AML-193 (cell line): ENCODE data around the gene NOP53.
"Not testable (repeated sequence)": the region's sequence is repeated elsewhere in the genome, so short reads cannot be mapped to it uniquely, and the experiment has no call there.

Source experiments
- DNase-seq, 2 experiments: peaks; one replicate each; lab custom pipeline; 2025; lab: John Stamatoyannopoulos, UW

Gene NOP53

DNA sequence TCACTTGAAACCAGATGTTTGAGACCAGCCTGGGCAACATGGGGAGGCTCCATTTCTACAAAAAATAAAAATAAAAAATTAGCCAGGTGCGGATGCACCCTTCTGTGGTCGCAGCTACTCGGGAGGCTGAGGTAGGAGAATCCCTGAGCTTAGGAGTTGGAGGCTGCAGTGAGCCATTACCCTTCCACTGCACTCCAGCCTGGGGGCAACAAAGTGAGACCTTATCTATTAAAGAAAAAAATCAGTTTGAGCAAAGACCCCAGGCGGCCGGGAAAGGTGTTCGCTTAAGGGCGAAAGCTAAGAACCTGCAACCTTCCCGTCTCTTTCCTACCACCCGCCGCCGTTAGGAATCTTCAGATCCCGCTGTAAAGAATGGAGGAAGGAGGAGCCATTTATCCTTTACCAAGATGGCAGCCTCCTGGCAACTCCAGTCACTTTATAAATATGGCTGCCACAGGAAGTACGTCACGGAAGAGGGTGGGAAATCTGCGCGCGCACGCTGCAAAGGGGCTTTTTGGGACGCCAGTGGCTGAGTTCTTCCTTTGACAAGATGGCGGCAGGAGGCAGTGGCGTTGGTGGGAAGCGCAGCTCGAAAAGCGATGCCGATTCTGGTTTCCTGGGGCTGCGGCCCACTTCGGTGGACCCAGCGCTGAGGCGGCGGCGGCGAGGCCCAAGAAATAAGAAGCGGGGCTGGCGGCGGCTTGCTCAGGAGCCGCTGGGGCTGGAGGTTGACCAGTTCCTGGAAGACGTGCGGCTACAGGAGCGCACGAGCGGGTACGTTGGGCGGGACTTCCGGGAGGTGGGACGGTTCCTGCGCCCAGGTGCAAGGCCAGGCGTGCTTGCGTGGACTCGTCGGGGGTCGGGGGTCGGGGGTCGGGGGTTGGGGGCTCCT is at the start of gene NOP53:
TSS of gene NOP53 (plus strand) at position 537 of the 892 bp plus-strand sequence. CDS start at position 551, 14 bp downstream.
- DNase-seq, result peak; percentile 87 to 89

DNA sequence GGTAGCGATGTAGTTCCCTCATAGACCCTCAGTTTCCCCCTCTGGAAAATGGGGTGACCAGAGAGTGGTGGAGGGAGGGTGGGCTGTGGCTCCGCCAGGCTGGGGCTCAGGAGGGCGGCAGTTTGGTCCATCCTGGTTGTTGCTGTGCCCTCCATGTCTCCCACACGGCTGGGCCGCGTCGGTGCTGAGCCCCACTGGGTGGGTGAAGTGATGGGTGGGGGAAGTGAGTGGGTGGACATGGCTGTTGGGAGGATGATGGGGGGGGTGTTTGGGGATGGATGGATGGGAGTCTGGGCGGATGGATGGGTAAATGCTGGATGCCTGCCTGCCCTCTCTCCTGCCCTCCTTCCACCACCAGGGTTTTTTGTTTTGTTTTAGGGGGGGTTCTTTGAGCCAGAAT is 48.7 kb upstream of the NOP53 start:
- no peak for DNase-seq

DNA sequence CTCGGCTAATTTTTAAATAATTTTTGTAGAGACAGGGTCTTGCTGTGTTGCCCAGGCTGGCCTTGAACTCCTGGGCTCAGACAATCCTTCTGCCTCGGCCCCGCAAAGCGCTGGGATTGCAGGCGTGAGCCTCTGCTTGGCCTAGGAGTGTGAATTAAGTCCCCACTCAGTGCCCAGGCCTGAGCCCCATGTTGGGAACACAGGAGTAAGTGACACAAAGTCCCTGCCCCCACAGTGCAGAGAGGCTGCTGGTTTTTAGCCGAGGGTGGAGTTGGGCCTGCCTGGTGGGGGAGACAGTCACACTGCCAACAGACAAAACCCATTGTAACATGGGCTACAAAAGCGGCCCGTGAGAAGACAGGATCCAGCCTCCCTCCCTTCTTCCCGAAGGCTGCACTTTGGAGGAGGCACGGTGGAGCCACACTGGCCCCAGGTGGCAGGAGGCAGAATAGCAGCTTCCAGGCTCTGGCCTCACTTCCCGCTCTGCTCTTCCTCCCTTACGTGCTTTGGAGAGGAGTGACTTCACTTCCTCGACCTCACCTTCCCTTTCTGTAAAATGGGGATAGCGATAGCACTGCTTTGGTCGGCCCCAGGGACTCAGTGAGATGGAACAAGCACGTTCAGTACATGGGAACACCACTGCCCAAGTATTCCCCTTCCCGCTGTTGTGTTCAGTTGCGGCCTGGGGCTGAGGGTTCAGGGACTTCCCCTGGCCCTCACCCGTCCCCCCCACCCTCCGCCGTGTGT is 47.3 kb upstream of the NOP53 start:
- DNase-seq, result peak; percentile 49 to 55

DNA sequence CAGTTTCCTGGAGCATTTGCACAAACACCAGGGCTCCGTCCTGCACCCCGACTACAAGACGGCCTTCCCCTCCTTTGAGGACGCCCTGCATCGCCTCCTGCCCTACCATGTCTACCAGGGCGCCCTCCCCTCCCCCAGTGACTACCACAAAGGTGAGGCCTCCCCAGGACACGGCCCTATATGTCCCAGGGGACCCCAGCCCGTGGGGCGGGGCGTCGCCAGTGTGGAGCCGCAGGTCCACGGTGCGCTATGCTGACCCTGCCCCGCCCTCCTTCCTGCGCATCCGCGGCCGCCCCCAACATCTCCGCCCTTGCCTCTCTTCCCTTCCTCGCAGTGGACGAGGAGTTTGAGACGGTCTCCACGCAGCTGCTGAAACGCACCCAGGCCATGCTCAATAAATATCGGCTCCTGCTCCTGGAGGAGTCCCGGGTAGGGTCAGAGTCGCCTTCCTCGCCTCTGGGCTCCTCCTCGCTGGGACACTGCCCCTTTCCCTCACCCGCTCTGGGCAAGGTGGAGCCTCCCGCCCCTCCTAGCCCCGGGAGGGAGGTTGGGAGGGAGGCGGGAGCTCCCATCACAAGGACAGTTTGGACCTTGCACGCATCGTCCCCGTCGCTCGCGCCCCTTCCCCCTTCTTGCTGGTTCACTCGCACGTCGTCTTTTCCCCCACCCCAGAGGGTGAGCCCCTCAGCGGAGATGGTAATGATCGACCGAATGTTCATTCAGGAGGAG is 46.6 kb upstream of the NOP53 start:
- no peak for DNase-seq

DNA sequence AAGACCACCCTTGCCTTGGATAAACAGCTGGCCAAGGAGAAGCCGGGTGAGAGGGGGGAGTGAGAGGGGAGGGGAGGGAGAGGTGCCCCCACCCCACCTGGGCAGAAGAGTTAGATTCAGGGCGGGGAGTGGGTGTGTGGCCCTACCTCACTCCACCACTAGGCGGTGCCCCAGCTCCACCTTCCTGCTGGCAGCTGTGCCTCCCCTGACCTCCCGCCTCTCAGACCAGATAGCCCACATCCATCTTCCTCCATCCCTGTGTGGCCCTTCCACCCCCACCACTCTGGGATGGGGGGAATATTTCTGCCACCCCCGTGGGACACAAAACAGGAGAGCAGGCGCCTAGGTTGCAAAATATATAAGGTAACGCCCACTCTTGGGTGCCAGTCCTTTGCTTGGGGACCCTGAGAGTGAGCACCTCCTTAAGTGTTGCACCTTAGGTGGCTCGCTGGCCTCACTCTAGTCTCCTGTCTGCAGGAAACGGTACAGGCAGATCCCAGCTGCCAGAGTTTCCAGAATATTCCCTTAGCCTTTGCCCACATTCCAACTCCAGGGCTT is 45.9 kb upstream of the NOP53 start:
- peak; percentile 31 to 40 for DNase-seq

DNA sequence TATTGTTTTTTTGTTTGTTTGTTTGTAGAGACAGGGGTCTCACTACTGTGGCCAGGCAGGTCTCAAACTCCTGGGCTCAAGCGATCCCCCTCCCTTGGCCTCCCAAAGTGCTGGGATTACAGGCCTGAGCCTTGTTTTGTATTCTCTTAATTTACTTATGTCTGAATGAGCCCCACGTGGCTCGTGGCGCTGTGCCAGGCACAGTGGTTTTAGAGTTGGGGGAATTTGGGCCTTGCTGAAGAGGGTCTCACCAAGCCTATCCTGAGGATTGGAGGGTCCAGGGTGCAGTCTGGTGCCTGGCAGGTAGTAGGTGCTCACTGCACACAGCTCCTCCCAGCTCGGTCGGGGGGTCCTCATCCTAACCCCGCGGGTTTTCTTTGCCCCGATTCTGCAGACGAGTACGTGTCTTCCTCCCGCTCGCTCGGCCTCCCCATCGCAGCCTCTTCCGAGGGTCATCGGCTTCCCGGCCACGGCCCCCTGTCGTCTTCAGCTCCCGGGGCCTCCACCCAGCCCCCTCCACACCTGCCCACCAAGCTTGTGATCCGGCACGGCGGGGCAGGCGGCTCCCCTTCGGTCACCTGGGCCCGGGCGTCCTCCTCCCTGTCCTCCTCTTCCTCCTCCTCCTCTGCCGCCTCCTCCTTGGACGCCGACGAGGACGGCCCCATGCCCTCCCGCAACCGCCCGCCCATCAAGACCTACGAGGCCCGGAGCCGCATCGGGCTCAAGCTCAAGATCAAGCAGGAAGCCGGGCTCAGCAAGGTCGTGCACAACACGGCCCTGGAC is 44.2 kb upstream of the NOP53 start:
- no peak for DNase-seq

DNA sequence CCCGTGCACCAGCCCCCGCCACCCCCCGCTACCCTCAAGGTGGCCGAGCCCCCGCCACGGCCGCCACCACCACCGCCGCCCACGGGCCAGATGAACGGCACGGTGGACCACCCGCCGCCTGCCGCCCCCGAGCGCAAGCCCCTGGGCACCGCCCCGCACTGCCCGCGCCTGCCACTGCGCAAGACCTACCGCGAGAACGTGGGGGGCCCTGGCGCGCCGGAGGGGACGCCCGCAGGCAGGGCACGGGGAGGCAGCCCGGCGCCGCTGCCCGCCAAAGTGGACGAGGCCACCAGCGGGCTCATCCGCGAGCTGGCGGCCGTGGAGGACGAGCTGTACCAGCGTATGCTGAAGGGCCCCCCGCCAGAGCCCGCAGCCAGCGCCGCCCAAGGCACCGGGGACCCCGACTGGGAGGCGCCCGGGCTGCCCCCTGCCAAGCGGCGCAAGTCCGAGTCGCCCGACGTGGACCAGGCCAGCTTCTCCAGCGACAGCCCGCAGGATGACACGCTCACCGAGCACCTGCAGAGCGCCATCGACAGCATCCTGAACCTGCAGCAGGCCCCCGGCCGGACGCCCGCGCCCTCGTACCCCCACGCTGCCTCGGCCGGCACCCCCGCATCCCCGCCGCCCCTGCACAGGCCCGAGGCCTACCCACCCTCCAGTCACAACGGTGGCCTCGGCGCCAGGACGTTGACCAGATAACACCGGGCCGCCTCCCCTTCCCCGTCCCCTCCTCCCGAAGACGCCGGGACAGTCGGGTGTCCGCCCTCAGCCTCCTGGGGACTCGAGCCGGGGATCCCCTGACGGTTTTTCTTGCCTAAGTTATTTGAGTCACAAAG is 43.4 kb upstream of the NOP53 start:
- no peak for DNase-seq

DNA sequence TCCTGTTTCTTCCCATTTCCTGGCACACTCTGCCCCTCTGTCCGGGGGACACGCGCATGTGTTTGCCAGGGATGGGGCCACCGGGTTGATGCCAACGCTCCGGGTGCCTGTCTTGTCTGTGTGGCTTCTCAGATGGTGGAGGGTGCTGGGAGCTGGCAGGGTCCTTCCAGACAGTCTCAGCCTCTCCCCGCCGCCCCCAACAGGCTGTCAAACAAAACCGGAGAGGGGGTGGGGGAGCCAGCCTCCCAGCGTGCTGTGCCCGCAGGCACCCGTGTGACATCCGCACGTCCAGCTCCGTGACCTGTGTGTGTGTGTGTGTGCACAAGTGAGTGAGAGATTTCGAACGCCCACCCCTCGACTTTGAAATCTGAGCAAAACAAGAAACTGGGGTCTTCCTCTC is 42.7 kb upstream of the NOP53 start:
- no peak for DNase-seq

DNA sequence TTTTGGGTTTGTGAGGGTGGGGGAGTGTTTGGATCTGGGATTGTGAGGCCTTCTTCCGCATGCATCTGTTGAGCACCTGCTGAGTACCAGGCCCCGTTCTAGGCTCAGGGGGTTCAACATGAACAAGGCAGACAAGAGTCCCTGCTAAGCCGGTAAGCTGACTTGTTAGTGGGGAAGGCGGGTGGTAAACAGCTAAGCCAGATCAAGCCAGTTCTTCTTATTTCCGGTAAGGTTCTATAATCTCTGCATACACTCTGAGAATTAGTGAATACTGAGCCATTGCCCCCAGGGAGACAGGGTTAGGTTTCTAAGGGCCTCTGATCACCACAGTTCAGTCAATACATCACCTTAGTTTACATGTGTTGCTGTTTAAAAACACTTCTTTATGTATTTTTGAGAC is 42.0 kb upstream of the NOP53 start:
- DNase-seq, result no peak

DNA sequence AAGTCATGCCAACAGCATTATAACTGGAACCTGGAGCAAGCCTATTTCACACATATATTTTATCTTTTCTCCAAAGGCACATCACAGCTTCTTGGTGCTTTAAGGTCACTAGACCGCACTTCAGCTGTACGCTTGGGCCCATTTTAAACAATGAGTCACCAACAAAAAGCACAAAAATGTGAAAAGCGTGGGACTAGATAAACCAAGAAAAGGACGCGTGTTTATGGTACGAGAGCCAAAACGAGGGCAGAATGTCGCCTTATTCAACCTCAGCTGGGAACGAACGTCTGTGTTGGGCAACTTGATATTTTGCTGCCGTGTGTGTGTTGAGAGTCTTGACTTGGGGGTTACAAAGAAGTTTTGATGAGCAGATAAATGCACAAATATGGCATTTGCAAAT is 41.3 kb upstream of the NOP53 start:
- no peak for DNase-seq

DNA sequence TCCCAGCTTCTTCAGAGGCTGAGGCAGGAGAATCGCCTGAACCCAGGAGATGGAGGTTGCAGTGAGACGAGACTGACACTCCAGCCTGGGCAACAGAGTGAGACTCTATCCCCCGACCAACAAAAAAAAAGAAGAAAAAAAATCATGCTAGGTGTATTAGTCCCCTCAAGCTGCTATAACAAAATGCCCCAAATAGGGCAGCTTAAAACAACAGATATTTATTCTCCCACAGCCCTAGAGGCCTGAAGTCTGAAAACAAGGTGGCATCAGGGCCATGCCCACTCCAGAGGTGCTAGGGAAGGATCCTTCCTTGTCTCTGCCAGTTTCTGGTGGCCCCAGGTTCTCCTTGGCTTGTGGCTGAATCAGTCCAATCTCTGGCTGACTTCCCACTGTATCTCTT is 40.7 kb upstream of the NOP53 start:
- DNase-seq, result no peak

DNA sequence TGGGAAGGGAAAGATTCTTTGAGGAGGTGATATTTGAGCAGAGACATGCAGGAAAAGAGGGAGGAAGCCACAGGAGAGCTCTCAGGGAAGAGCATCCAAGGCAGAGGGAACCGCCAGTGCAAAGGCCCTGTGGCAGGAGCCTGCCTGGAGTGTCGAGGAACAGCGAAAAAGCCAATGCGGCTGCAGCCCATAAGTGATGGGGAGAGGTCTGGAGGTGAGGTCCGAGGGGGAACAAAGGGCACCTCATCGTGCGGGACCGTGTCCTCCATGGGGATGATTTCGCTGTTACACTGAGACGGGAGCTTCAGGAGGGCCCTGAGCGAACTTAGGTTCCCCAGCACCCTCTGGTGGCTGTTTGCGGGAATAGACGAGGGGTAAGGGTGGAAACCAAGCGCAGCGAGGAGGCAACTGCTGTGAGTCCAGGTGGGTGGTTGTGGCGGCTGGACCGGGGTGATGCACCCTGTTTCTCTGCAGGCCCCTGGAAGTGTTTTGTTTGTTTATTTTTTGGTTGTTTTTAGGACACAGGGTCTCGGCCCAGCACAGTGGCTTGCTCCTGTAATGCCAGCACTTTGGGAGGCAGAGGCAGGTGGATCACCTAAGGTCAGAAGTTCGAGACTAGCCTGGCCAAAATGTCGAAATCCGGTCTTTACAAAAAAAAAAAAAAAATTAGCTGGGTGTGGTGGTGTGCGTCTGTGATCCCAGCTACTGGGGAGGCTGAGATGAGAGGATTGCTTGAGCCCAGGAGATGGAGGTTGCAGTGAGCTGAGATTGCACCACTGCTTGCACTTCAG is 38.0 kb upstream of the NOP53 start:
- DNase-seq, result peak; percentile 71 to 76

DNA sequence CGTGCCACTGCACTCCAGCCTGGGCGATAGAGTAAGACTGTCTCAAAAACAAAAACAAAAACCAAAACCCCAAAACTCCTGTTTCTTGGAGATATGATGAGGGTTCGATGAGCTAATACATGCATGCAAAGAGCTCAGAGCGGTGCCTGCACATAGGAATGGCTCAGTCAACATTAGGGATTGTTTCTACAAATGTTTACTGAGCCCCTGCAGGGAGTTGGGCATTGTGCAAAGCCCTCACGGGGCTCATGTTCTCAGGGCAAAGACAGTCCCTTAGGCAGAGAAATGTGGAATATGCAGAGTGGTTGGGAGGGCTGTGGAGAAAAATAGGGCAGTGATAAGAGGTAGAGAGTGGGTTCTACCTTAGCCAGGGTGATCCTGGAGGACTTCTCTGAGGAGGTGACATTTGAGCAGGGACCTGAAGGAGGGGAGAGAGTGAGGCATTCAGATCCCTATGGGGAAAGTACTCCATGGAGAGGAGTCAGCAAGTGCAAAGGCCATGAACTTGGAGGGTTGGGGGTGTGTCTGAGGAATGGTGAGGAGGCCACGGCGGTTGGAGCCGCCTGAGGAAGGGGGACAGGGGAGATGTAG is 33.6 kb upstream of the NOP53 start:
- no peak for DNase-seq

DNA sequence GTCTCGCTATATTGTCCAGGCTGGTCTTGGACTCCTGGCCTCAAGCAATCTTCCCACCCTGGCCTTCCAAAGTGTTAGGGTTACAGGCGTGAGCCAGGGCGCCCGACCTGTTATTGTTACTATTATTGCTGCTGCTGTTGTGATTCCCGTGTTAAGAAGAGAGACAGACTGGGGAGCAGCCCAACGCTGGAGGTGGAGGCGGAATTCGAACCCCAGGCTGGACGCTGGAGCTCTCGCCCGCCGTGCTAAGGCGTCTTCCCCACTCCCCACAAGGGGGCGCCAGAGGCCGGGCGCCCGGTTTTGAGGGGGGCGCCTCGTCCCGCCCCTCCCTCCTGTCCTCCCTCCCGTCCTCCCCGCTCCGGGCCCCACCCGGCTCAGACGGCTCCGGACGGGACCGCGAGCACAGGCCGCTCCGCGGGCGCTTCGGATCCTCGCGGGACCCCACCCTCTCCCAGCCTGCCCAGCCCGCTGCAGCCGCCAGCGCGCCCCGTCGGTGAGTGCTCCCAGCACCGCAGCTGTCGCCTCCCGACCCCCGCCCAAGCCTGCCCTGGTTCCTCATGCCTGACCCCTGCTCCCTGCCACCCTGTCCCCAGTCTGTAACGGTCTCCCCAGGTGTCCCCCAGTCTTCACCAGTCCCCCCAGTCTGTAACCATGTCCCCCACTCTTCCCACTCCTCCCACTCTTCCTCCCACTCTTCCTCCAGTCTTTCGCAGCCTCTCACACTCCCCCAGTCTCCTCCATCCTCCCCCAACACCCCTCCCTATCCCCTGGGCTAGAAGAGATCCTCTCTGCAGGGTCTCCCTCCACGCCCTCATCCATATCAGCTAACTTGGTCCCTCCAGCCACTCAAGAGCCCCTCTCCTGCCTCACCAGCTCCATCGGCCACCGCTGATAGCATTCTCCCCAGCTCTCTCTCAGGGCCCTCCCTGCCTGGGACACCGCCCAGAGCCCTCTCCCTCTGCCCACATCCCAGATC is 32.0 kb upstream of the NOP53 start, which contains the start of gene EHD2:
TSS of gene EHD2 (plus strand) at position 377 of the 976 bp plus-strand sequence. CDS start 3,191 bp downstream, outside the sequence.
- peak; percentile 18 to 24 for DNase-seq

DNA sequence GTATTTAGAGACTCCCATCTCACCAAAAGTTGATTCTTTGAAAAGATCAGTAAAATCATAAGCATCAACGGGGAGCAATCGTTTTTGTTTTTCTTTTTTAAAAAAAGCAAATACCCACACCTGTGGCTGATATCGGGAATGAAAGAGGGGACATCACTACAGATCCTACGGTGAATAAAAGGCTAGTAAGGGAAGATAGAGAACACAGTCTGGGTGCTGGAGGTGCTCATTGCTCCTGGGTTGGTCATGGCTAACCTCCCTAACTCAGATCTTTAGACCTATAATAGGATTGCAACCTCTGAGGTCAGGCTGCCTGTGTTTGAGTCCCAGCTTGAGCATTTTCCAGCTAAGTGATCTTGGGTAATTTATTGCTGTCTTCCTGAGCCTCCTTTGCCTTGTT is 31.0 kb upstream of the NOP53 start:
- no peak for DNase-seq

DNA sequence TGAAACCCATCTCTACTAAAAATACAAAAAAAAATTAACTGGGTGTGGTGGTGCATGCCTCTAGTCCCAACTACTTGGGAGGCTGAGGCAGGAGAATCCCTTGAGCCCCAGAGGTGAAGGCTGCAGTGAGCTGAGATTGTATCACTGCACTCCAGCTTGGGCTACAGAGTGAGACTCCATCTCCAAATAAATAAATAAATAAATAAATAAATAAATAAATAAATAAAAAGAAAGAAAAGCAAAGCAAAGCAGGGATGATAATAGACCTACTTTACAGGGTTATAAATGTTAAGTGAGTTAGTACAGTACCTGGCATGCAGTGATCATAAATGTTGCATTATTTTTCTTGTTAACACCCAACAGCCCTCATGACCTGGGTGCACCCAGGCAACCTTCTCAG is 30.5 kb upstream of the NOP53 start:
- DNase-seq, result not testable (repeated sequence)

DNA sequence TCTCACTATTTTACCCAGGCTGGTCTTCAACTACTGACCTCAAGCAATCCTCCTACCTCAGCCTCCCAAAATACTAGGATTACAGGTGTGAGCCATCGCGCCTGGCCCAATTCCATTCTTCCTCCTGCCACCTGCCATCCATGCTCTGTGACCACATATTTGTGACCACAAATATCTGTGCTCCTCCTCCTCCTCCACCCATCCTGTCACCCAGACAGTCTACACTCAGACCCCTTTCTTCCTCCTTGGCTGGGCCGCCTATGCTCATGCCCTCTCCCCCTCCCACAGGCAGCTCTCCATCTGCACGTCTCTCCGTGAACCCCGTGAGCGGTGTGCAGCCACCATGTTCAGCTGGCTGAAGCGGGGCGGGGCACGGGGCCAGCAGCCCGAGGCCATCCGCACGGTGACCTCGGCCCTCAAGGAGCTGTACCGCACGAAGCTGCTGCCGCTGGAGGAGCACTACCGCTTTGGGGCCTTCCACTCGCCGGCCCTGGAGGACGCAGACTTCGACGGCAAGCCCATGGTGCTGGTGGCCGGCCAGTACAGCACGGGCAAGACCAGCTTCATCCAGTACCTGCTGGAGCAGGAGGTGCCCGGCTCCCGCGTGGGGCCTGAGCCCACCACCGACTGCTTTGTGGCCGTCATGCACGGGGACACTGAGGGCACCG is 28.9 kb upstream of the NOP53 start:
- no peak for DNase-seq
